ENCODE data around the gene CDC42BPB.
A peak's percentile ranks its signal among the peaks of the same experiment; 100 is the strongest.

Gene CDC42BPB

GRCh38 chr14:102979406-102979805 lies 77.9 kb downstream of the CDC42BPB start:
- DNase-seq (ENCODE audit: low spot score) = no peak
- TF ChIP-seq CTCF (conservative IDR thresholded peaks at IDR 0.05; ENCODE audit: low read depth) = no peak
- no peak overlapping the region for H3K27ac ChIP-seq
- POLR2A ChIA-PET (ENCODE audit: low non-redundant PET) = no interaction called here
- CTCF ChIA-PET = interaction anchor here (0.7 kb wide), 1 partner anchor 15 kb away, joined by 3 read pairs; no protein-coding TSS in a partner anchor

- no peak for TF ChIP-seq CTCF (conservative IDR thresholded peaks at IDR 0.05; ENCODE audit: low read depth)
- POLR2A ChIA-PET (ENCODE audit: low non-redundant PET) = interaction anchor here (0.5 kb wide), 1 partner anchor 18 kb away, joined by 3 read pairs; no protein-coding TSS in a partner anchor
- CTCF ChIA-PET = interaction anchor here (0.6 to 0.7 kb wide), 2 partner anchors 98 to 123 kb away, joined by 3 read pairs; no protein-coding TSS in a partner anchor
- no peak overlapping the region for H3K27ac ChIP-seq
- no peak for DNase-seq (ENCODE audit: low spot score)
Measured at GRCh38 chr14:102977475-102977874, 79.9 kb downstream of the CDC42BPB start.

GRCh38 chr14:102975662-102976061 lies 81.7 kb downstream of the CDC42BPB start:
- DNase-seq (ENCODE audit: low spot score) = no peak
- ChIA-PET POLR2A (ENCODE audit: low non-redundant PET) (interaction anchor here (0.6 kb wide), 1 partner anchor 201 kb away, joined by 4 read pairs; no protein-coding TSS in a partner anchor), CTCF (interaction anchor here (0.7 kb wide), 1 partner anchor 705 kb away, joined by 4 read pairs; no protein-coding TSS in a partner anchor)
- TF ChIP-seq CTCF (conservative IDR thresholded peaks at IDR 0.05; ENCODE audit: low read depth) = no peak
- H3K27ac ChIP-seq = peak overlapping the region; percentile 21; the same call in 1 of the 2 replicates

GRCh38 chr14:102973706-102974285 lies 83.6 kb downstream of the CDC42BPB start:
- POLR2A ChIA-PET (ENCODE audit: low non-redundant PET) = no interaction called here
- TF ChIP-seq CTCF (conservative IDR thresholded peaks at IDR 0.05; ENCODE audit: low read depth) = no peak
- H3K27ac ChIP-seq = peak overlapping the region; percentile 41
- CTCF ChIA-PET = no interaction called here
- DNase-seq (ENCODE audit: low spot score) = no peak

- H3K27ac ChIP-seq = peak overlapping the region; percentile 28
- ChIA-PET POLR2A (ENCODE audit: low non-redundant PET) (no interaction called here), CTCF (interaction anchor here (0.7 to 0.8 kb wide), 3 partner anchors 31 to 101 kb away, joined by 3 to 6 read pairs (median 5); no protein-coding TSS in a partner anchor)
- no peak for TF ChIP-seq CTCF (conservative IDR thresholded peaks at IDR 0.05; ENCODE audit: low read depth)
- DNase-seq (ENCODE audit: low spot score) = no peak
Measured at GRCh38 chr14:102971836-102972606, 85.3 kb downstream of the CDC42BPB start.

- POLR2A ChIA-PET (ENCODE audit: low non-redundant PET) = no interaction called here
- CTCF ChIA-PET = interaction anchor here (0.7 kb wide), 1 partner anchor 100 kb away, joined by 3 read pairs; no protein-coding TSS in a partner anchor
Measured at GRCh38 chr14:102971314-102971713, 86.0 kb downstream of the CDC42BPB start.

More at GRCh38 chr14:102971314-102971713, 86.0 kb downstream of the CDC42BPB start:
- no peak overlapping the region for H3K27ac ChIP-seq
- no peak for TF ChIP-seq CTCF (conservative IDR thresholded peaks at IDR 0.05; ENCODE audit: low read depth)
- DNase-seq (ENCODE audit: low spot score) = no peak
